Heart left ventricle (tissue), 13 donors: ENCODE data around the gene SPANXN2.

ENCODE experiments used
- POLR2A ChIP-seq, 2 donors: fragments of 450-650 bp; IDR thresholded peaks; one replicate each; pipeline ENCODE4 v1.6.1; 2017; ENCODE audit warnings: antibody characterized with exemption in 2 of 2, mild to moderate bottlenecking in 2 of 2, moderate library complexity in 2 of 2
- TF ChIP-seq, protein P1 (sequence below), 12 donors: fragments of 200-600 bp; sonication (generic) in 4 of 12; IDR thresholded peaks; one replicate each; pipeline versions ENCODE4 v1.5.0 to v1.8.0; 2018 to 2022; ENCODE audit warnings: antibody characterized with exemption in 12 of 12, mild to moderate bottlenecking in 5 of 12
- donor health status: ischemic (EF 13 %, LVEDD 7.1; RV severe dilation, severe dysfunction).
- donor health status: DM: no; HTN: yes; CAD: no.
- donor health status: DM: no; HTN: no; CAD: no.
- donor health status: ischemic (EF 25% LVEDD 6.9; RV normal size, moderate dysfunction).
- donor health status: ischemic (EF 25% LVEDD 5.7; RV mildly dilated, moderate dysfunction).
- donor health status: ischemic (EF 35%, LVEDD 5.7; RV mildly dilated, moderate dysfunction).
- donor health status: nonischemic (EF 11% LVEDD 7.7; RV severe dilation, severe dysfunction).
- donor health status: DM: yes; HTN: yes; CAD: no.
- donor health status: PGD.
- donor health status: ischemic (EF 29% LVEDD 5.4; RV normal size, mild dysfunction).
- donor health status: nonischemic (EF 23%, LVEDD 6.1; RV moderate dilation, normal function).

GRCh38 chrX:143664302-143664701 lies 56.2 kb downstream of the SPANXN2 start:
- TF ChIP-seq, protein P1, sequence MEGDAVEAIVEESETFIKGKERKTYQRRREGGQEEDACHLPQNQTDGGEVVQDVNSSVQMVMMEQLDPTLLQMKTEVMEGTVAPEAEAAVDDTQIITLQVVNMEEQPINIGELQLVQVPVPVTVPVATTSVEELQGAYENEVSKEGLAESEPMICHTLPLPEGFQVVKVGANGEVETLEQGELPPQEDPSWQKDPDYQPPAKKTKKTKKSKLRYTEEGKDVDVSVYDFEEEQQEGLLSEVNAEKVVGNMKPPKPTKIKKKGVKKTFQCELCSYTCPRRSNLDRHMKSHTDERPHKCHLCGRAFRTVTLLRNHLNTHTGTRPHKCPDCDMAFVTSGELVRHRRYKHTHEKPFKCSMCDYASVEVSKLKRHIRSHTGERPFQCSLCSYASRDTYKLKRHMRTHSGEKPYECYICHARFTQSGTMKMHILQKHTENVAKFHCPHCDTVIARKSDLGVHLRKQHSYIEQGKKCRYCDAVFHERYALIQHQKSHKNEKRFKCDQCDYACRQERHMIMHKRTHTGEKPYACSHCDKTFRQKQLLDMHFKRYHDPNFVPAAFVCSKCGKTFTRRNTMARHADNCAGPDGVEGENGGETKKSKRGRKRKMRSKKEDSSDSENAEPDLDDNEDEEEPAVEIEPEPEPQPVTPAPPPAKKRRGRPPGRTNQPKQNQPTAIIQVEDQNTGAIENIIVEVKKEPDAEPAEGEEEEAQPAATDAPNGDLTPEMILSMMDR (IDR thresholded peaks at IDR 0.05) = peak in 11 of 12 donors; percentile 15 to 60 (median 44)
- no peak for TF ChIP-seq POLR2A (IDR thresholded peaks at IDR 0.05)
